NCI-H526 treated with DMSO at 0.1 percent for 48 hours (cell line): ENCODE measurements around the gene HCFC1R1.

Experiments used
- DNase-seq: peaks from one replicate; lab custom pipeline; 2025; lab: John Stamatoyannopoulos, UW

Gene HCFC1R1

DNA sequence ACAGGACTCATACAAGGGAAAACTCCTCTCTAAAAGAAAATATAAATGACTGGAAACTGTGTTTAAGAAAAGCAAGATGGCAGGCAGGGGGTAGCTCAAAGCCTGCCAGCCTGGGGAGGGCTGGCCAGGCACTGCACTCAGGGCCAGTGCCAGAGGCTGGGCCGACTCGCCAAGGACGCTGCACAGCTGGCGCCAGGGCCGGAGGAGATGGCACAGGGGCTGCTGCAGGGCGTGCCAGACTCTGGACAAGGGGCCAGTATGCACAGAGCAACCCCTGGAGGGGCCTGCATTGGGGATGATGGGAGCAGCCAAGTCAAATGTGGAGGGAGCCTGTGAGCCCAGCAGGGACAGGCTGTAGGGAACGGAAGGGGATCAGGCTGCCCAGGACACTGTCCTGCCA lies 47.5 kb downstream of the HCFC1R1 start:
- no peak for DNase-seq

DNA sequence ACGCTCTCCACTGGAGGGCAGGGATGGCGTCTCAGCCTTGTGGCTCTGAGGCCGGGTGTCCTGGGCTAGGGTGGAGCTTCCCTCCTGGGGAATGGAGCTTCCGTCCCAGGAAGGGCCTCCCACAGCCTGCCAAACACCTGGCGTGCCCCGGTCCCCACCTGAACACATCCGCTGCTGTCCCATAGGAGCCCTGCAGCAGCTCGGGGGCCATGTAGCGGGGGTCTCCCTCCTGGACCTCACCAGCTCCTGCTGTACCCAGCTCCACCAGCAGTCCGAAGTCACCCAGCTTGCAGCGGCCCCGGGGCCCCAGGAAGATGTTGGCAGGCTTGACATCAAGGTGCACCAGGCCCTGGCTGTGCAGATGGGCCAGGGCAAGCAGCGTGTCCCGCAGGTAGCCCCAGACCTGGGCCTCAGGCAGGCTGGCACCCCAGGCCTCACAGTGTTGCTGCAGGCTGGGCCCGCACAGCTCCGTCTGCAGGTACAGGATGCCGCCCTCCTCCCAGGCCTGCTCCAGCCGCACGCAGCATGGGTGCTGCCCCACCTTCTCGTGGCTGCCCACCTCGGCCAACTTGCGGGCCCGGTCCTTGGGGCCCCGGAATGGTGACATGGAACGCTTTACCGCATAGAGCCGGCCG lies 48.5 kb downstream of the HCFC1R1 start:
- no peak for DNase-seq

DNA sequence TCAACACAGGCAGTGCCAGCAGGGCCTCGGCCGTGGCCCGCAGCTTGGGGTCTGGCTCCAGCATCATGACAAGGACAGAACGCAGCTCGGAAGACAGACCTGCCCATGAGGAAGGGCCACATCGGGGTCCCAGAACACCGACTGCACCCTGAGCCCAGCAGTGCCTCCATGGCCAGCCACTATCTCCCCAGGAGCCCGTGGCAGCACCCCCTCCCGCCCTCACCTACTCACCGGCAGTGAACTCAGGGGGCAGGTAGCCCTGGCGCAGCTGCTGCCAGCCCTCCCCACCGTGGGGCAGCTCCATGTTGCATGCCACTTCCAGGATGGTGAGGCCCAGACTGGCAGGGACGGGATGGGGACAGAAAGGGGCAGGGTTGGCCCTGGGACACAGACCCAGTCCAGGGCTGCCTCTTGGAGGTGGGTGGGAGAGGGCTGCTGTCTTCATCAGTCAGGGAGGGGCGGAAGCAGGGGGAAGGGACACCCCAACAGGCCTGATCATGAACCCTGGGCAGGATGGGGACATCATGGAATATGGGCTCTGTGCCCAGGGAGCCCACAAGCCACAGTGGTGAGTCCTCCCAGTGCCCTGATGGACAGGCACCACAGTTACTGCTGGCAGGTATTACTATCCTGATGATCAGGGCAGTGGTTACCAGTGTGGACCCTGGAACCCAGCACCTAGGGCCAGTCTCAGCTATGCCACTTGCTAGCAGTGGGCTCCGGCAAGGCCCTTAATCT lies 49.3 kb downstream of the HCFC1R1 start:
- DNase-seq: no peak

DNA sequence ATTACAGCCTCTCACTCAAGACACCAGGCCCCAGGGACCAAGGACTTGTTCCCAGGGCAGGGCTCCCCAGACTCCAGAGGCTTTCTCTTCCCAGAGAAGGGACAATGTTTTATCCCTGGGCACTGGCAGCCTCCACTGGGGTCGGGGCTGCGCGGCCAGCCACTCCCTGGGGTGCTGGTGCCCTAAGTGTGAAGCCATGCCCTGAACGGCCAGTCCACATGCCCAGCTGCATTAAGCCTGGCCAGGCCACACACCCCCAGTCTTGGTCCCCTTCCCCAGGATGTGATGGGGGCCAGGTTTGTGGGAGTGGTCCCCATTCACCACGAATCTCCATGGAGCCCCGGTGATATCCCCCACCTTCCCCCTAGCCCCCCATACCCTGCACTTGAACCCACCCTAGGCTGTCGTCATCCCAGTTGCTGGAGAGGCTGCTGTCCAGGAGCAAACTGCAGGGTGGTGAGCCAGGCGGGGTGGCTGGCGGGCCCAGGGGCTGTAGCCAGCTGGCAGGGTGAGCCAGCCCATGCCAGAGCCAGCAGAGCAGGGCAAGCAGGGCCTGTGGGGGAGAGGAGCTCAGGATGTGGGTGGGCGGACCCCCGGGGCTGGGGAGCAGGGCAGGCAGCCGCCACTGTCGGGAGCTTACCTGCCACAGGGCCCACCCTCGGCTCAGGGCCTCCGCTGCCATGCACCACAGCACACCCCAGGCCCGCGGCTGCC lies 50.0 kb downstream of the HCFC1R1 start:
- DNase-seq: no peak

DNA sequence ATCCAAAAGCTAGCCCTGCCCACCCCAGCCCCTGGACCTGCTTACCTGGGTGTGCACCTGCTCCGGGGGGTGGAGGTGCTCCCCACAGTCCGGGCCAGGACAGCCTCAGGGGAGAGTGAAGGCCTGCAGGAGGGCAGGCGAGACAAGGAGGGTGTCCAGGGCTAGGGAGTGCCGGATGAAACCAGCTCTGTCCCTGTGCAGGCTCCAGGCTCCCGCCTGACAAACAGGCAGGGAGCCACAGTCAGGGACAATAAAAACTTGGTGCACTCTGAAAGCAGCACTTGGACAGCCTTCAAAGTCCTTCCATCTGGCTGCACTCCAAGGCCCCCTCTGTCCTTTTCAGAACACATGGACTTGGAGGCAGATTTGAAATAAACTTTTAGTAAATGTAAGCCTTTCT lies 50.6 kb downstream of the HCFC1R1 start:
- DNase-seq: no peak
